ENCODE measurements around the gene BACE2.

Gene BACE2

DNA sequence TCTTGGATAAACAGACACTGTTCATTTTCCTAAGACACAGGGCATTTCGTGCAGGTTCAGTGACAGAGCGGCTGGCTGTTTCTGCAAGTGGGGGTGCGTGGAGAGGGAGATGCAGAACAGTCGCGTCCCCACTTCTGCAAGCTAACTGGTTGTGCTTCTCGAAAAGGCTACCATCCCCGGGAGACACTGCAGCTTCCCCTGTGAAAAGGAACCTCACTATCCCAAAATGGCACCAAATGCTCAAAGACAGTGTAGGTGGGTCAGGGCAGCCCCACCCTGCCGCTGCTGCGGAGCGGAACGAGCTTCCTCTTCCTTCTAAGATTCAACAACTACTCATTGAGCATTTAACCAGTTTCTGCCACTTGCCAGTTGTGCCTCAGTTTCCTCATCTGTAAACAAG is 19.2 kb upstream of the BACE2 start:
- DNase-seq (ENCODE audit: low read depth in 2 of 2): no peak

DNA sequence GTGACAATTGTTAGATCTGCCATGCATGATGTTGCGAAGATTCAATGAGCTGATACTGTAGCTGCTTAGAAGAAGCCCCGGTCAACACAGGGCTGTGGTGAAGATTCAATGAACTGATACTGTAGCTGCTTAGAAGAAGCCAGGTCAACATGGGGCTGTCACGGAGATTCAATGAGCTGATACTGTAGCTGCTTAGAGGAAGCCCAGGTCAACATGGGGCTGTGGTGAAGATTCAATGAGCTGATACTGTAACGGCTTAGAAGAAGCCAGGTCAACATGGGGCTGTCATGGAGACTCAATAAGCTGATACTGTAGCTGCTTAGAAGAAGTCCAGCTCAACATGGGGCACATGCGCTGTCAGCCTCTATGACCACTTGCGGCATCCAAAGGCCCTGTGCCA is 18.8 kb upstream of the BACE2 start:
- DNase-seq (ENCODE audit: low read depth in 2 of 2): no peak

DNA sequence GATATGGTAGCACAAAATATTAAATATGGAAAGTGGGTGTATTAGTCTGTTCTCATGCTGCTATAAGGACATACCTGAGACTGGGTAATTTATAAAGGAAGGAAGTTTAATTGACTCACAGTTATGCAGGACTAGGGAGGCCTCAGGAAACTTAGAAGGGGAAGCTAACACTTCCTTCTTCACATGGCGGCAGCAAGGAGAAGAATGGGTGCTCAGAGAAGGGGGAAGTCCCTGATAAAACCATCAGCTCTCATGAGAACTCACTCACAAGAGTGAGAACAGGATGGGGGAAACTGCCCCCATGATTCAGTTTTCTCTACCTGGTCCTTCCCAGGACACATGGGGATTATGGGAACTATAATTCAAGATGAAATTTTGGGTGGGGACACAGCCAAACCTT is 15.8 kb upstream of the BACE2 start:
- DNase-seq (ENCODE audit: low read depth in 2 of 2): no peak

DNA sequence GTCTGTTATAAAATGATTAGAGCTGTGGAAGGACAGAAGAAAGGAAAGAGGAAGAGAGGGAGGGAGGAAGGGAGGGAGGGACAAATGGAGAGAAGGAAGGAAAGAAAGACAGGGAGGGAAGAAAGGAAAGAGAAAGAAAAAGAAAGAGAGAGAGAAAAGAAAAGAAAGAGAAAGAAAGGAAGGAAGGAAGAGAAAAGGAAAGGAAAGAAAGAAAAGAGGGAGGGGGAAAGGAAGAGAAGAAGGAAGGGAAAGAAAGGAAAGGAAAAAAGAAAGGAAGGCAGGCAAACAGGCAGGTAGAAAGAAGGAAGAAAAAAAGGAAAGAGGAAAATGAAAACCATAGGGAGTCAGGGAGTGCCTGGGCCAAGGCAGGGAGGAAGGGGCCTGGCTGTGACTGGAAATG is 14.5 kb upstream of the BACE2 start:
- DNase-seq (ENCODE audit: low read depth in 2 of 2): no peak

DNA sequence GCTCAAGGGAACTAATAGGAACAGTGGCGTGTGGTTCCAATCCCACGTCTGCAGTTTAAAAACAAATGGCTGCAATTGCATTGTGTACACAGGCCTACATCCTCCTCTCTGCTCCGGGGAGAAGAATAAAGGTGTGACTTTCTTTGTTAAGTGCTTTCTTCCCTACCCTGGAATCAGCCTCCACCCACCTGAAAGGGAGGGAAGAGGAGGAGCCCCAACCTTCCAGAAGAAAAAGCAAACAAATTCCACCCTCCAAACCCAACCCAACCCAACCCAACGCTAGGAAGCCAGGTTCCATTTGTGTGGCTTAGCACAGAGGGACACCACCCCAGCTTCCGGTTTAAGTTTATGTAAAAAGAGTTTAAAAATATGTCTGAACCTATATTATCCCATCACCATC is 11.8 kb upstream of the BACE2 start:
- no peak for DNase-seq (ENCODE audit: low read depth in 2 of 2)

DNA sequence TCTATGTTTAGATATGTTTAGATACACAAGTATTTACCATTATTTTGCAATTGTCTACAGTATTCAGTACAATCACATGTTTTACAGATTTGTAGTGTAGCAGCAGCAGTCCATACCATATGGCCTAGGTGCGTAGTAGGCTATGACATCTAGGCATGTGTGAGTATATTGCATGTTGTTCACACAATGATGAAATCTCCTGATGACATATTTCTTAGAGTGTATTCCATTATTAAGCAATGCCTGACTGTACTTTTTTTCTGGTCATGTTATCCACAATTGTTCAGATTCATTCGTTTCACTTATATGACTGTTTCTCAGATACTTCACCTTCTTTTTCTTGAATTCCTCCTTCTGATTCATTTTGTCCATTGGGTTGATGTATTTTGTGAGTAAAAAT is 9.9 kb upstream of the BACE2 start:
- DNase-seq (ENCODE audit: low read depth in 2 of 2): no peak

DNA sequence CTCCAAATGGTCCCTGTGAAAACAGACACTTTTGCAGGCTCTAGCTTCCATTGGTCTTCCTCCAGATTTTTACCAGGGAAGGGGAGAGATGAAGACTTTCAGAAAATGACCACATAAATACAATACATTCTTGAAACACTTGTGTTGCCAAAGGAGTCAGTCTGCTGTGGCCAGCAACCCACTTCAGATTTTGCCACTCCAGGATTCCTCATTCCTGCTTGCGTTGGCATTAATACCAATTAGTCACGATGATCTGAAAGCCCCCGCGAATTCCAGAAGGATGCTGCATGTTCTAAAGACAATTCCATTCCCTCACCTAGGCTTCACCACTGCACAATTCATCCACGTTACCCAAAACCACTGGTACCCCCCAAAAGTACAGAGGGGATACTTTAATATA is 7.9 kb upstream of the BACE2 start:
- DNase-seq (ENCODE audit: low read depth in 2 of 2): no peak

DNA sequence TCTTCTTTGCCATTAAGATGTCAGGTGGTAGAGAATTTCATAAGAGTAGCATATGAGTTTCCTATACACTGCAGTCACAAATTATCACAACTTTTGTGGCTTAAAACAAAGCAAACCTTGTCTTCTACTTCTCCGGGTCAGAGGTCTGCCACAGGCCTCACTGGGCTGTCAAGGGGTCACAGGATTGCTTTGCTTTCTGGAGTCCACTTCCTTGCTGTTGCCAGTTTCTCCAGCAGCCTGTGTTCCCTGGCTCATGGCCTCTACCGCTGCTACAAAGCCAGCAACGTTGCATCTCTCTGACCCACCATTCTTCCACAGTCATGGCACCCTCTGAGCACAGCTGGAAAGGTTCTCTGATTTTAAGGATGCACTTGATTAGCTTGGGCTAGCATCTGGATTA is 6.5 kb upstream of the BACE2 start:
- no peak for DNase-seq (ENCODE audit: low read depth in 2 of 2)

DNA sequence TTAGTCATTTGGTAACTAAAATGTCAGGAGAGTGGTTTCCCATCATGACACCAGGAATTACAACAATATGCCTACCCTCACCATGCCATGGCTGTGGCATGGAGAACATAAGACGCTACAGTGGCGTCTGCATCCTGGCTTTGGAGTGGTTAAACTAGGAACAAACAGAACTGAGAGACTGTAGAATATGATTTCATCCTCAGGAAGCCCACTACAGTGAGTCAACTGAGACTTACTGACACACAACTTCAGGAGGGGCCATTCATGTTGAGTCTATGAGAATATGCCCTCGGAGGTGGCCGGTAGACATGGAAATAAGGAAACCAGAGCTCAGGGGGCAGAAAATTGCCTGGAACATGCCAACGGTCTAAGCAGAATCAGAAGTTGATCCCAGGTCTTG is 5.9 kb upstream of the BACE2 start:
- DNase-seq (ENCODE audit: low read depth in 2 of 2): no peak

DNA sequence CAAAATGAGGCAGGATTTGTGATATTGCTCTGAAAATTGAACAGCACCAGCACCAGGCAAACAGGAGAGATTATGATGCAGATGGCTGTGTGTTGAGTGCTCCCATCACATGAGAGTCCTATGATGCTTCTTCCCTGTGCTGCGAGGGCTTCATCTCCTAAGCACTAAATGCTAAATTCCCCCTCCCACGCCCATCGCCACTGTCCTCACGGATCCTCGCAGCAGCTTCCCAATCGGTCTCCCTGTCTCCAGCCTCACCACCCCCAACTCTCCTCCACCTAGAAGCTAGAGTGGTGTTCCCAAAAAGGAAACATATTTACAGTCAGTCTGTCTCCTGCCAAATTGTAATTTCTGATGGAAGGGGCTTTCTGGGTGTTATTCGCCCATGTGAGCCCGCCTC is 4.9 kb upstream of the BACE2 start:
- no peak for DNase-seq (ENCODE audit: low read depth in 2 of 2)

DNA sequence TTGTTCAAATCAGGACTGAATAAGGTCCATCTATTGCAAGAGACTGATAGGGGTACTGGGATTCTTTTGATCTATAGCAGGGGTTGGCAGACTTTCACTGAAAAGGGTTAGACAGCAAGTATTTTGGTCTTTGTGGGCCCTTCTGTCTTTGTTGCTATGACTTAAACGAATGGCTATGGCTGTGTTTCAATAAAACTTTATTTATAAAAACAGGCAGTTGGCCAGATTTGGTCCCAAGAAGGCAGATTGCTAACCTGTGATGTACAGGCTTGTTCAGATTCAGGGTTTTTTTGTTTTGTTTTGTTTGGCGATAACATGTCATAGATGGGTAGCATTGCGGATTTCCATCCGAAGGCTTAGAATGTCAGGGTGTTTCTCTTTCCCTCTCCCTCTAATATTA is 3.9 kb upstream of the BACE2 start:
- DNase-seq (ENCODE audit: low read depth in 2 of 2): no peak

DNA sequence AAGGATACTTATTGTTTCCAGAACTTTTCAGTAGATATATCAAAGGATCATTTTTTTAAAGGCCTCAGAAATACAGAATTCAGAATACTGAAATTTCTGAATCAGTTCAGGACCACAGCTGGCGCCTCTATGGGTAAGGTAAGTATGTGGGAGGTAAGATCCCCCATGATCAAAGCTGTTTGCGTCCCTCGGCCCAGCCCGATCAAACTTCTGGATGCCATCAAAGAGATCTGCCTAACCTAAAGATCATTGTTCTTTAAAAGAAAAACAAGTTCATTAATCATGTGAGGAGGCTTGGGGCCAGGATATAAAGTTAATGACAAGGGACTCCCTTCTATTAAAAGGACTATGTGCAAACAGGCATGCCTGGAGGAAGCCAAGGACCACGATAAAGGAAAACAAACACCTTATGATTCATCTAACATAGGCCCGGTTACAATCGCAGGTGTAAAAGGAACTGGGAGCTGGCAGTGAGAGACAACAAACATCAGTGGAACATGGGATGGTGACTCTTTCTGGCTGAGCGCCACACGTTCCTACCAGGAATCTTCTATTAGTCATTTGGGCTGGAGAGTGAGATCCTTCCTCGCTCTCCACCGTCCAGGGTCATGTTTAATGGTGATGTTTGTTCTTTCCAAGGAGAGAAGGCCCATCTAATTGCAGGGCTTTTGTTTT is 2.8 kb upstream of the BACE2 start:
- DNase-seq (ENCODE audit: low read depth in 2 of 2): no peak

DNA sequence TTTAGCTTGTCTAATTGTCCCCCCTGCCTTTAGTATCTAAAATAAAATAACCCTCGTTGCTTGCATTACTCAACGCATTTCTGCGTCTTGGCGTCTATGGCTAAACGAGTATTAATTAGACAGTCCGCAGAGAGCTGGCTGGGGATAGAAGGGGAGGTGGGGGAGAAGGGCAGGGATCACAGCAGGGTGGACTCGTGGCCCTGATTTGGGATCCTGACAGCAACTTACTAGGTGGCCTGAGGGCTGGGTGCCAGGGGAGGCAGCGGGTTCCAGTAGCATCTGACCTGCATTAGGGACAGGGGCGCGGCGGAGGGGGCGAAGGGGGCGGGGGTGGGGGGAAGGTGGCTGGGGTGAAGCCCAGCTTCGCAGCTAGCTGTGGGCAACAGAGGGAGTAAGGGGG is 1.1 kb upstream of the BACE2 start:
- DNase-seq (ENCODE audit: low read depth in 2 of 2): no peak

DNA sequence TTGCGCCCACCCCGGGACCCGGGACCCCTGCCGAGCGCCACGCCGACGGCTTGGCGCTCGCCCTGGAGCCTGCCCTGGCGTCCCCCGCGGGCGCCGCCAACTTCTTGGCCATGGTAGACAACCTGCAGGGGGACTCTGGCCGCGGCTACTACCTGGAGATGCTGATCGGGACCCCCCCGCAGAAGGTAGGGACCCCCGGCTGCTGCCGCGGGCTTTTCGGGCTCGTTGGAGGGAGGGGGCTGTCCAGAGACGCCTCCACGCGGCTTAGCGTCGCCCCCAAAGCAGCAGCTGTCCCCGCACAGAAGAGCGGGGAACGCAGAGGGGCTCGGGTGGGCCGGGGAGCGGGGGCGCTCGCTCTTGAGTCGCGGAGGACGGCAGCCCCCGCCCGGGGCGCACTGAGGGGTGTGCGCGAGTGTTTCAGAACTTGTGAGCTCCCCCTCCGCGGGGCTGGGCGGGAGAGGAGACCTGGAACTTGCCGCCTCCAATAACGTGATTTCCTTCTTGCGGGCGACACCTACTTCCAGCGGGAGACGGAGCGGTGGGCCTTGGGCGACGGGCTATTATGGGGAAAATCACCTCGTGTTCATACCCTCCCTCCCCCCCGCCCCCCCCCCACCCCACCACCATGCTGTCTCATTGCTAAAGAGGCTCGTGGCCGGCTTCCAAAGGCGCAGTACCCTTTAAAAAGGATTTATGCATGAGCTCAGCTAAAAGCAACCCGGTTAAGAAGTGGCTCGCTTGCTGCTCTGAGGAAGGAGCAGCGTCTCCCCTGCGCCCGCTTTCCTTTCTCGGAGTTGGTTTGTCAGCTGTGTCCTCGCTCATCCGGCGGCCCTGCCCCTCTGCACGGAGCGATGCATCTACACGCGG is 664 bp downstream of the BACE2 start:
- DNase-seq (ENCODE audit: low read depth in 2 of 2): no peak

DNA sequence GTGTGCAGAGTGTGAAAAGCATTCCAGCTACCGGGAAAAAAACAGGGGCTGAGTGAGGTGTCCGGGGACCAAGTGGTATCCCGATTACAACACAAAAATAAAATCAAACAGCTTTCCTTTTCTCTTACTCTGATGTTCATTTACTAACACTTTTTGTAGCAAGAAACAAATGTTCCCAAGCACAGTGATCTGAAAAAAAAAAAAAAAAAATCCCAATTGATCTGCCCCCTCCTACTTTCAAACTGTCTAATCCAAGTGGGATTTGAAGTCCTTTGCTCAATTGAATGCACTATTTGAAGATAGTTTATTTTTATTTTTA is 1.3 kb downstream of the BACE2 start:
- DNase-seq (ENCODE audit: low read depth in 2 of 2): no peak

DNA sequence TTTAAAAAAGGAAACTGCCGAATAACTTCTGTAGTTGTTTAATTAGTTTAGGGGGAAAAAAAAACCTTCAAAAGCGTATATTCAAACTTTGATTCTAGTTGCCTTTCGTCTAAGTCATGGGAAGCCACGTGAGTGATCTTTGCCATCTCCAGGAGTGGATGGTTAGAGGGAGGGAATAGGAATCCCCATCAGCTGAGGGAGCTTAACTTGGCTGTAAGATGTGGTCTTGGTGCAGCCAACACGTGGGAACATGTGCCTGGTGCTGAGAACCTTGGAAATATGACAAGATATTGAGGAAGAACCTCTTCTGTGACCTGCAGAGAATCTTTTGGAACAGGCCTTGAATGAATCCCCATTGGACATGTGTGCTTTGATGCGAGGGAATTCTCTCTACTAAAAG is 1.7 kb downstream of the BACE2 start:
- DNase-seq (ENCODE audit: low read depth in 2 of 2): no peak

DNA sequence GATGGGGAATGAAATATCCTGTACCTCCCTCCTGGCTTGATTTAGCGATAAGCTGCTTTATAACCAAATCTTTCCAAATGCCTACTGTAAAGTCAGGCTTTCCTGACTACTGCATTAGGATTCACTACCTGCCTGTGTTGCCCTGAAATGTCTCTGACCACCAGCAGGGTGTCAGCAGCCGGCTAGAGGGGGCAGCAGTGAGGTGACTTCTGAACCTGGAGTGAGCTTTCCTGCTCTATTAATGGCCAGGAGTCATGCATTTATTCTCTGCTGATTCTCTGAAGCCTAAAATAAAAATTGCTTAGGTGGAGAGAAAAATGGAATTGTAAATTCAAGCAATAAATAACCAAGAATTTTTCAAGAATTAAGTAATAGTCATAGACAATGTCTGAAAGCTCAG is 2.5 kb downstream of the BACE2 start:
- no peak for DNase-seq (ENCODE audit: low read depth in 2 of 2)

DNA sequence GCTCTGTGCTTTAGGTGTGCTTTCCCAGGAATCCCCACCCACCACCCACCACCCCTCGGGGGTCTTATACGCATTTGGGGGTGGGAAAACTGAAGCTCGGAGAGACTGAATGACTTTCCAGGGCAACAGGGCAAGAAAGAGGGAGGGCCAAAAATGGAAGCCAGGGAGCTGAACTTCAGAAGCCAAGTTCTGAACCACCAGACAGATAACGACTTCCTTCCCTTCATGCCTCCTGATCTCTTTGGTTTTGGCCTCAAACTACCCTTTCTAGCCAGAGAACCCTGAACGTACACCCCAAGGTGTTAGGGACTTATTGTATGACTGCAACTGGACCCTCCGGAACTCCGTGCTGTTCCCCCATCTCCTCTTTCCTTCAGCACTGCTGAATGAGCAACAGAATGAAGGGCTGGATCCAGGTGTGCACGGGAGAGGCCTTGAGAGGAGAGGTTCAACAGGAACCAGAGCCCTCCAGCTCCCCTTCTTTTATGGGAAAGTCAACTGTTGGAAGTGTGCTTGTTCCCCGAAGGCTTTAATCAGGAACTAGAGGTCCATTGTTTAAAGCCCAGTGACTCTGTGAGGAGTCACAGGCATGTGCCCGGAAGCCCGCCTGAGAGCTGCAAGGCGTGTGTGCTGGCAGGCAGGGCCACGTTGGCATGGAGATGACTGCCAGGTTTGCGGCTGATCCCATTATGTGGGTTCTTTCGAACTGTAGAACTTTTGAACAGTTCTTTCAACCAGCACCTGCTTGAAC is 3.1 kb downstream of the BACE2 start:
- no peak for DNase-seq (ENCODE audit: low read depth in 2 of 2)

DNA sequence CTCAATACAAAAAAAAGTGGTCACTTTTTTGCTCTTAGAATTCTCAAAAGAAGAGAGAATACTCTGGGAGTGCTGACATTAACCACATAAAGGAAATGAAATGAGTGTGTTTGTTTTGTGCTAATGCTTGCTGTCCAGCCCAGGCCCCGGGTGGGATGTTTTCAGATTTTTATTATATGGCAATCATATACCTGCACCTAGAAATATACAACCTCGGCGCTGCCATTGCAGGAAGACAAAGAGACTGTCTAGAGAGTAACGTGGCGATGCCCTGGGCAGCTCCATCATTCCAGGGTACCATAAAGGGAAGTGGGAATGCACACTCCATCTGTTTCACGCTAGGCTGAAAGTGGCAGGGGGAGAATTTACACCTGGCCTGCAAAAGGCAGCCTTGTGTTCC is 7.1 kb downstream of the BACE2 start:
- no peak for DNase-seq (ENCODE audit: low read depth in 2 of 2)

DNA sequence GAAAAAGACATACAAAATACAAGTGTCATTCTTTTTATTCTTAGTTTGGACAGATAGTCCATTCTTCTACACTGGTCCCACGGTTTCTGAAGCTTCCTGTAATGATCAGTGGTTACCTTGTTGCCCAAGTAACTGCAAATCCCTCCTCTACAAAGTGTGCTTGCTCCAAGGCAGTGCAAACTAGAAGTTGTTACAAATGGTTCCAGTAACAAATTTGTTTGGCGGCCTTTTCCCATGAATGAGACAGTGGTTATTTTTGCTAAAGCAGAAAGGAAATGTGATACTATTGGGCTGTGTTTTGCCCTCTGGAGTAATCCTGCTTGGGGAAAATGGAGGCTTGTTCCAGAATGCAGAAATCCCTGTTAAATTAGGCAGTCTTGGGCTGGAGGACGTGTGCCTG is 8.9 kb downstream of the BACE2 start:
- DNase-seq (ENCODE audit: low read depth in 2 of 2): no peak

DNA sequence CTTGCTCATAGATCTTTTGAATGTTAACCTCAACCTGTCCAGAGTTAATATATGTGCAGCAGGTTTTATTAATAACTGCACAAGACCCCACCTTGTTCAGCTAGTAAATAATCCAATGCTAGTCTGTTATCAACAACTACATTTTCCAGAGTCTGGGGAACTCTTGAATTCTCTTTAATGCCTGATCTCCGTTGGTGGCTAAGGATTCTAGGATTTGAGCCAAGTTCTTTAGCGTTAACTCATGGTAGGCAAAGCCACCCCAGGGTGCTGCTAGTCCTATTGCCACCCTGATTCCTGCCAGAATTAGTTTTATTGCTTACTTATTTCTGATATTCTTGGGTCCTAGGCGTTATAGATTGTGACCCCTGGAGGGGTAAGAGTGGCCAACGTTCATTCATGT is 12.8 kb downstream of the BACE2 start:
- DNase-seq (ENCODE audit: low read depth in 2 of 2): no peak

DNA sequence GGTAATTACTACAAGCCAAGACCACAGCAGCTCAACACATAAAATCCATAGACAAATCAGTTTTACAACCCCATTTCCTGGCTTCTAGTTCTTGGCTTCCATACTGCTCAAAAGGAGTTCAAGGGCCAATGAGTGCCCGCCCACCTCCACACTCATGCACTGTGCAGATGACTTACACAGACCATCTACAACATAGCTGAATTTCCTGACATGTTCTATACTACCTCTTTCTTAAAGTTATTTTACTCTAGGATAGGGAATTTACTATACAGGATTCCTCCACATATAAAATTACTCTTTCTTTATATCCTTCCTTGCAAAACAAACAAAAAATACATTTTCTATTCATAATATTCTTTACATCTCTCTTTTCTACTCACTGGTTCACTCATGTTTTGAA is 14.6 kb downstream of the BACE2 start:
- DNase-seq (ENCODE audit: low read depth in 2 of 2): no peak

DNA sequence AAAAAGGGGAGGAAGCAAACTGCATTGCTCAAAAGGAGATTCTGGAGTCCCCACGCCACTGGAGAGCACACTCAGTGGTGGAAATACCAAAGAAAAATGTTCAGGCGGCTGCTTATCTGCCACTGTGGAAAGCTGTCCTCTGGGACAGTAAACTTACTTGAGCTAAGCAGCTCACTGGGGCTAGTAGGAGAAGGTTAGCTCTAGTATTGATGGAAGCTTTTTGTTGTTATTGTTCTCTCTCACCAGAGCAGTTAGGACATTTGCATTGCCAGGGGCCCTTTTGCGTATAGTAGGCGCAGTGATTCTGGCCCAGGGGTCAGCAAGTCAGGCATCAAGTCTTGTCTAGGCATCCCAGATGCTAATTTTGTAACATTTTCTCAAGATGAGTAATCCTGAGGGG is 15.6 kb downstream of the BACE2 start:
- no peak for DNase-seq (ENCODE audit: low read depth in 2 of 2)
